DOHH2 (cell line): ENCODE measurements around the gene STARD13.

Source experiments
- H3F3A ChIP-seq: fragments of 200-600 bp; sonication (generic), shearing (Covaris generic); 2 replicates; pipeline ENCODE4 v1.6.0; 2016; ENCODE audit warnings: antibody characterized with exemption, mild to moderate bottlenecking; ENCODE audit not compliant: control insufficient read depth, insufficient read depth
- H3K27ac ChIP-seq: fragments of 200-600 bp; sonication (generic); 2 replicates; pipeline ENCODE4 v1.5.1; 2014; ENCODE audit warnings: low read depth, mild to moderate bottlenecking, low read length, moderate library complexity
- H3K27me3 ChIP-seq: fragments of 200-600 bp; sonication (generic); 2 replicates; pipeline ENCODE4 v1.6.1; 2014; ENCODE audit warnings: mild to moderate bottlenecking, low read length, mixed read lengths; ENCODE audit not compliant: control insufficient read depth
- H3K36me3 ChIP-seq: fragments of 200-600 bp; sonication (generic); 2 replicates; pipeline ENCODE4 v1.6.1; 2014; ENCODE audit warnings: mild to moderate bottlenecking, low read length, moderate library complexity, mixed read lengths; ENCODE audit not compliant: control insufficient read depth
- H3K4me1 ChIP-seq: fragments of 200-600 bp; sonication (generic); 2 replicates; pipeline ENCODE4 v1.6.1; 2014; ENCODE audit warnings: mild to moderate bottlenecking, low read length, mixed read lengths; ENCODE audit not compliant: control insufficient read depth
- H3K4me2 ChIP-seq: fragments of 200-600 bp; sonication (generic); 2 replicates; pipeline ENCODE4 v1.6.0; 2014; ENCODE audit warnings: mild to moderate bottlenecking, low read length, moderate library complexity
- H3K4me3 ChIP-seq: fragments of 200-600 bp; sonication (generic); 2 replicates; pipeline ENCODE4 v1.5.1; 2014; ENCODE audit warnings: mild to moderate bottlenecking, low read length, mixed read lengths
- H3K79me2 ChIP-seq: fragments of 200-600 bp; sonication (generic); 2 replicates; pipeline ENCODE4 v1.6.1; 2014; ENCODE audit warnings: mild to moderate bottlenecking, low read length, mixed read lengths; ENCODE audit not compliant: control insufficient read depth
- H3K9me2 ChIP-seq: fragments of 200-600 bp; sonication (generic); replicated peaks from 2 replicates; pipeline ENCODE4 v1.6.1; 2014; ENCODE audit warnings: mild to moderate bottlenecking, low read length, mixed read lengths; ENCODE audit not compliant: control insufficient read depth
- H3K9me3 ChIP-seq: fragments of 200-600 bp; sonication (generic); 2 replicates; pipeline ENCODE4 v1.6.1; 2014; ENCODE audit warnings: antibody characterized with exemption, low read length, mixed read lengths; ENCODE audit not compliant: control insufficient read depth, insufficient read depth
- H4K20me1 ChIP-seq: fragments of 200-600 bp; sonication (generic); 2 replicates; pipeline ENCODE4 v1.6.0; 2014; ENCODE audit warnings: low read depth, mild to moderate bottlenecking, antibody characterized with exemption, low read length, moderate library complexity; ENCODE audit not compliant: control insufficient read depth, insufficient read depth
- EZH2phosphoT487 ChIP-seq: fragments of 200-600 bp; sonication (generic); IDR thresholded peaks from 2 replicates; pipeline ENCODE4 v1.6.1; 2017; ENCODE audit warnings: borderline replicate concordance, mild to moderate bottlenecking, antibody characterized with exemption, low read length, moderate library complexity, mixed read lengths
- TF ChIP-seq, protein P1 (sequence below): fragments of 200-600 bp; sonication (generic); IDR thresholded peaks from one replicate; pipeline ENCODE4 v1.5.1; 2014; ENCODE audit warnings: antibody characterized with exemption, mild to moderate bottlenecking, low read depth, low read length; ENCODE audit not compliant: poor library complexity, severe bottlenecking

Gene STARD13

DNA sequence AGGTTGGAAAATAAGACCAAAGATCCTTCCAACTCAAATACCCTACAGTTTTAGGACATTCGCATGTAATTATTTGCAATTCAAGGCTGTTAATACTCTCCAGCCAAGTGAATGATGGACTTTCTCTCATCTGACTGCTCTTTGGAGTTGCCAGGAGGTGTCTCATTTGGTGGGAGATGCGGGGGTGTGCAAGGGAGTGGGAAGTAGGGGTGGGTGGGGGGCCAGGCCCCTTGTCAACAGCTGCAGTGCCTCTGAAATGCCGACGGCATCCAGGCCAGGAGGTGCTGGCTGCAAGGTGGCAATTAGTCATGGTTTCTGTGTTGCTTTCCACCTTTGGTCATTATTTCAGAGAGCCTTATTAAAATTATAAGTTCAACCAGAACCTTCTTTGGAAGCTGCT is 147.8 kb downstream of the STARD13 start:
- Histone ChIP-seq H4K20me1 (no peaks in the 10 kb centered on the region), H3F3A (no peaks in the 10 kb centered on the region), H3K27me3 (no peaks in the 10 kb centered on the region), H3K36me3 (no peaks in the 10 kb centered on the region), H3K9me2 (no peaks in the 10 kb centered on the region), H3K4me2 (no peak overlapping the region), H3K79me2 (no peaks in the 10 kb centered on the region), H3K27ac (no peak overlapping the region), H3K4me1 (no peaks in the 10 kb centered on the region), H3K9me3 (no peaks in the 10 kb centered on the region), H3K4me3 (no peak overlapping the region)
- TF ChIP-seq EZH2phosphoT487: no peak
- TF ChIP-seq, protein P1, sequence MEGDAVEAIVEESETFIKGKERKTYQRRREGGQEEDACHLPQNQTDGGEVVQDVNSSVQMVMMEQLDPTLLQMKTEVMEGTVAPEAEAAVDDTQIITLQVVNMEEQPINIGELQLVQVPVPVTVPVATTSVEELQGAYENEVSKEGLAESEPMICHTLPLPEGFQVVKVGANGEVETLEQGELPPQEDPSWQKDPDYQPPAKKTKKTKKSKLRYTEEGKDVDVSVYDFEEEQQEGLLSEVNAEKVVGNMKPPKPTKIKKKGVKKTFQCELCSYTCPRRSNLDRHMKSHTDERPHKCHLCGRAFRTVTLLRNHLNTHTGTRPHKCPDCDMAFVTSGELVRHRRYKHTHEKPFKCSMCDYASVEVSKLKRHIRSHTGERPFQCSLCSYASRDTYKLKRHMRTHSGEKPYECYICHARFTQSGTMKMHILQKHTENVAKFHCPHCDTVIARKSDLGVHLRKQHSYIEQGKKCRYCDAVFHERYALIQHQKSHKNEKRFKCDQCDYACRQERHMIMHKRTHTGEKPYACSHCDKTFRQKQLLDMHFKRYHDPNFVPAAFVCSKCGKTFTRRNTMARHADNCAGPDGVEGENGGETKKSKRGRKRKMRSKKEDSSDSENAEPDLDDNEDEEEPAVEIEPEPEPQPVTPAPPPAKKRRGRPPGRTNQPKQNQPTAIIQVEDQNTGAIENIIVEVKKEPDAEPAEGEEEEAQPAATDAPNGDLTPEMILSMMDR: no peak

DNA sequence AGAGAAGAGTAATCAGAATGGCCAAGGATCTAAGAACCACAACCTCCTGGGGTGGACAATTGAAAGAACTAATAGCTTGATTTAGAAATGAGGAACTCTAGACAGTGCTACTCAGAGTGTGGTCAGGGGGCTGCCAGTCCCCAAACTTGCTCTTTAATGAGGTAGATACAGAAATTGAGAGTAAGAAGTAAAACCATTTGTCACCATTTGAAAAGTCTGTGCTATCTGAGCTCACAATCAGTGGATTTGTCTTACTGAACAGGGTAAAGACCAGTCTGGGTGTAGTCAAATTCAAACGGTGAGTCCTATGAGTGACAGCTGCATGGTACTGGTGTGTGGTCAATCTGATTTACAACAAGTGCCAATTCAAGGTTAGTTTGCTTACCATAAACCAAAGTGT is 150.5 kb downstream of the STARD13 start:
- H3K4me2 ChIP-seq: no peak overlapping the region
- TF ChIP-seq, protein P1: no peak
- TF ChIP-seq EZH2phosphoT487: no peak
- no peaks in the 10 kb centered on the region for H3K9me2 ChIP-seq
- H3K36me3 ChIP-seq: no peaks in the 10 kb centered on the region
- H3K9me3 ChIP-seq: no peaks in the 10 kb centered on the region
- H3F3A ChIP-seq: no peaks in the 10 kb centered on the region
- H3K27me3 ChIP-seq: no peaks in the 10 kb centered on the region
- no peaks in the 10 kb centered on the region for H3K4me1 ChIP-seq
- H4K20me1 ChIP-seq: no peaks in the 10 kb centered on the region
- no peak overlapping the region for H3K4me3 ChIP-seq
- no peak overlapping the region for H3K27ac ChIP-seq
- H3K79me2 ChIP-seq: no peaks in the 10 kb centered on the region

DNA sequence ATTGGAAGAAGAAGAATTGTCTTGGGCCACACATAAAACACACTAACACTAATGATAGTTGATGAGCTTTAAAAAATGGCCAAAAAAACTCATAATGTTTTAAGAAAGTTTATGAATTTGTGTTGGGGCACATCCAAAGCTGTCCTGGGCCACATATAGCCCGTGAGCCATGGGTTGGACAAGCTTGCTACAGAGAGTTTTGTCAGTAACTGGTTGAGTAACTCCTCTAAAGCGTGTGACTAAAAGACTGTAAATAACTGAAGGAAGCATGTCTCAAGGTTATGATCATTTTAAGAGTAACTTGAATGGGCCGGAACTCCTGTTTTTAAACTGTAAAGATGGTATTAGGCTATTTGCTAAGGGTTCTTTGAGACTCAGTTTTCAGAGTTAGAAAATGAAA is 151.3 kb downstream of the STARD13 start:
- H3K27ac ChIP-seq: no peak overlapping the region
- no peak overlapping the region for H3K4me3 ChIP-seq
- H3F3A ChIP-seq: no peaks in the 10 kb centered on the region
- no peak for TF ChIP-seq EZH2phosphoT487
- TF ChIP-seq, protein P1: no peak
- H3K9me3 ChIP-seq: no peaks in the 10 kb centered on the region
- no peaks in the 10 kb centered on the region for H3K36me3 ChIP-seq
- H3K9me2 ChIP-seq: no peaks in the 10 kb centered on the region
- no peaks in the 10 kb centered on the region for H3K4me1 ChIP-seq
- no peak overlapping the region for H3K4me2 ChIP-seq
- no peaks in the 10 kb centered on the region for H3K27me3 ChIP-seq
- H4K20me1 ChIP-seq: no peaks in the 10 kb centered on the region
- H3K79me2 ChIP-seq: no peaks in the 10 kb centered on the region
